ENCODE measurements around the gene CLDN19.

Gene CLDN19

DNA sequence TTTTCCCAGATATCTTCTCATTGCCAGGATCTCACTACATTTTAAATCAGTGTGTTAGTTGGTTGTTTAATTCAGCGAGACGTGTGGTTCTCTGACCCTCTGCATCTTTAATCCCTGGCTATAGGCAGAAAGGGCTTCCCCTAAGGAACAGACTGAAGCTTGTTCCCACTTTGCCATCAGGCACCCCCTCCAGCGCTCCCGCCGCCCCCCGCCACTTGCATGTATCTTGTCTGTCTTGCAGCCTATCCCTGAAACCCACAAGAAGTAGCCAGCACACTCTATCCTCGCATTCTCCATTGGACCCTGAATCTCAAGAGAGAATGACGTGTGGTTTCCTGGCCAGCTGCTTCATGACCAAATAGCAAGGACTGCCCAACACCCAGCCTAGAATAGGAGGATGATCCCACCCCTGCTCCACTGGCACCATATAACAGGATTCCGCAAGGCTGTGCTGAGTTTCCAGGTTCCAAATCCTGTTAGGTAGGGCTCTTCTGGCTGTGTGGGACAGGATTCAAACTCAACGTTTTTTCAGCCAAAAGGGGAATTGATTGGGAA is 7.8 kb downstream of the CLDN19 start (continued):
- TF ChIP-seq, protein P1, sequence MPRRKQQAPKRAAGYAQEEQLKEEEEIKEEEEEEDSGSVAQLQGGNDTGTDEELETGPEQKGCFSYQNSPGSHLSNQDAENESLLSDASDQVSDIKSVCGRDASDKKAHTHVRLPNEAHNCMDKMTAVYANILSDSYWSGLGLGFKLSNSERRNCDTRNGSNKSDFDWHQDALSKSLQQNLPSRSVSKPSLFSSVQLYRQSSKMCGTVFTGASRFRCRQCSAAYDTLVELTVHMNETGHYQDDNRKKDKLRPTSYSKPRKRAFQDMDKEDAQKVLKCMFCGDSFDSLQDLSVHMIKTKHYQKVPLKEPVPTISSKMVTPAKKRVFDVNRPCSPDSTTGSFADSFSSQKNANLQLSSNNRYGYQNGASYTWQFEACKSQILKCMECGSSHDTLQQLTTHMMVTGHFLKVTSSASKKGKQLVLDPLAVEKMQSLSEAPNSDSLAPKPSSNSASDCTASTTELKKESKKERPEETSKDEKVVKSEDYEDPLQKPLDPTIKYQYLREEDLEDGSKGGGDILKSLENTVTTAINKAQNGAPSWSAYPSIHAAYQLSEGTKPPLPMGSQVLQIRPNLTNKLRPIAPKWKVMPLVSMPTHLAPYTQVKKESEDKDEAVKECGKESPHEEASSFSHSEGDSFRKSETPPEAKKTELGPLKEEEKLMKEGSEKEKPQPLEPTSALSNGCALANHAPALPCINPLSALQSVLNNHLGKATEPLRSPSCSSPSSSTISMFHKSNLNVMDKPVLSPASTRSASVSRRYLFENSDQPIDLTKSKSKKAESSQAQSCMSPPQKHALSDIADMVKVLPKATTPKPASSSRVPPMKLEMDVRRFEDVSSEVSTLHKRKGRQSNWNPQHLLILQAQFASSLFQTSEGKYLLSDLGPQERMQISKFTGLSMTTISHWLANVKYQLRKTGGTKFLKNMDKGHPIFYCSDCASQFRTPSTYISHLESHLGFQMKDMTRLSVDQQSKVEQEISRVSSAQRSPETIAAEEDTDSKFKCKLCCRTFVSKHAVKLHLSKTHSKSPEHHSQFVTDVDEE (CRISPR knock-in tag; IDR thresholded peaks at IDR 0.05) = no peak
- TF ChIP-seq GLIS3 (CRISPR knock-in tag; IDR thresholded peaks at IDR 0.05) = no peak

DNA sequence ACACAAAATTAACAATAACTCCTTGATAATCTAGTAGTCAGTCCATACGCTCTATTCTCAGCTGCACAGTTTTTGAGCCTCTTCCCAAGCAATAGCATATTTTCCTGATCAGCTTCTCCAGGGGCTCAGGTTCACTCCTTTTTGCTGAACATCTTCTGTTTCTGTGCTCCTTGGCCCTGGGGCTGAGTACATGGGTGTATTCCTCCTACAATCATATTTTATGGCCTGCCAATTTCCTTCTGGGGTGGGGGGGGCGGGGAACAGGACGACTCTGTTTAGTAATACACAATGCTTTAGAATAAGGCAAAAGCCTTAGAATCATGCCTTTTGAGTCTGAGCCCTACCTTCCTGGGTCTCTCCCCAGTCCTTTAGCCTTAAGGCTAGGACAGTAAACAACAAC is 8.5 kb downstream of the CLDN19 start:
- TF ChIP-seq ZFP3 (CRISPR knock-in tag; IDR thresholded peaks at IDR 0.05) = no peak
- no peak for TF ChIP-seq ZNF565 (CRISPR knock-in tag; conservative IDR thresholded peaks at IDR 0.05; ENCODE audit: low read depth)
- TF ChIP-seq, protein P2, sequence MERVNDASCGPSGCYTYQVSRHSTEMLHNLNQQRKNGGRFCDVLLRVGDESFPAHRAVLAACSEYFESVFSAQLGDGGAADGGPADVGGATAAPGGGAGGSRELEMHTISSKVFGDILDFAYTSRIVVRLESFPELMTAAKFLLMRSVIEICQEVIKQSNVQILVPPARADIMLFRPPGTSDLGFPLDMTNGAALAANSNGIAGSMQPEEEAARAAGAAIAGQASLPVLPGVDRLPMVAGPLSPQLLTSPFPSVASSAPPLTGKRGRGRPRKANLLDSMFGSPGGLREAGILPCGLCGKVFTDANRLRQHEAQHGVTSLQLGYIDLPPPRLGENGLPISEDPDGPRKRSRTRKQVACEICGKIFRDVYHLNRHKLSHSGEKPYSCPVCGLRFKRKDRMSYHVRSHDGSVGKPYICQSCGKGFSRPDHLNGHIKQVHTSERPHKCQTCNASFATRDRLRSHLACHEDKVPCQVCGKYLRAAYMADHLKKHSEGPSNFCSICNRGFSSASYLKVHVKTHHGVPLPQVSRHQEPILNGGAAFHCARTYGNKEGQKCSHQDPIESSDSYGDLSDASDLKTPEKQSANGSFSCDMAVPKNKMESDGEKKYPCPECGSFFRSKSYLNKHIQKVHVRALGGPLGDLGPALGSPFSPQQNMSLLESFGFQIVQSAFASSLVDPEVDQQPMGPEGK (CRISPR knock-in tag; IDR thresholded peaks at IDR 0.05; ENCODE audit: borderline replicate concordance) = no peak
- TF ChIP-seq ZFP30 (CRISPR knock-in tag; IDR thresholded peaks at IDR 0.05) = no peak
- TF ChIP-seq, protein P1 (CRISPR knock-in tag; IDR thresholded peaks at IDR 0.05) = no peak
- no peak for TF ChIP-seq ZC3H10 (CRISPR knock-in tag; IDR thresholded peaks at IDR 0.05)
- TF ChIP-seq, protein P3, sequence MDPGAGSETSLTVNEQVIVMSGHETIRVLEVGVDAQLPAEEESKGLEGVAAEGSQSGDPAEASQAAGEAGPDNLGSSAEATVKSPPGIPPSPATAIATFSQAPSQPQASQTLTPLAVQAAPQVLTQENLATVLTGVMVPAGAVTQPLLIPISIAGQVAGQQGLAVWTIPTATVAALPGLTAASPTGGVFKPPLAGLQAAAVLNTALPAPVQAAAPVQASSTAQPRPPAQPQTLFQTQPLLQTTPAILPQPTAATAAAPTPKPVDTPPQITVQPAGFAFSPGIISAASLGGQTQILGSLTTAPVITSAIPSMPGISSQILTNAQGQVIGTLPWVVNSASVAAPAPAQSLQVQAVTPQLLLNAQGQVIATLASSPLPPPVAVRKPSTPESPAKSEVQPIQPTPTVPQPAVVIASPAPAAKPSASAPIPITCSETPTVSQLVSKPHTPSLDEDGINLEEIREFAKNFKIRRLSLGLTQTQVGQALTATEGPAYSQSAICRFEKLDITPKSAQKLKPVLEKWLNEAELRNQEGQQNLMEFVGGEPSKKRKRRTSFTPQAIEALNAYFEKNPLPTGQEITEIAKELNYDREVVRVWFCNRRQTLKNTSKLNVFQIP (CRISPR knock-in tag; IDR thresholded peaks at IDR 0.05; ENCODE audit: borderline replicate concordance, low read depth) = no peak
- no peak for TF ChIP-seq ISL1 (CRISPR knock-in tag; IDR thresholded peaks at IDR 0.05)
- no peak for TF ChIP-seq ESRRG (CRISPR knock-in tag; IDR thresholded peaks at IDR 0.05)
- no peak for TF ChIP-seq BACH2 (CRISPR knock-in tag; IDR thresholded peaks at IDR 0.05; ENCODE audit: borderline replicate concordance)
- no peak for TF ChIP-seq TOX (CRISPR knock-in tag; IDR thresholded peaks at IDR 0.05; ENCODE audit: borderline replicate concordance)
- TF ChIP-seq CSDC2 (CRISPR knock-in tag; IDR thresholded peaks at IDR 0.05) = no peak
- no peak for TF ChIP-seq ZNF70 (CRISPR knock-in tag; IDR thresholded peaks at IDR 0.05)
- no peak for TF ChIP-seq OSR1 (CRISPR knock-in tag; IDR thresholded peaks at IDR 0.05)
- no peak for TF ChIP-seq GLIS3 (CRISPR knock-in tag; IDR thresholded peaks at IDR 0.05)
- TF ChIP-seq, protein P4, sequence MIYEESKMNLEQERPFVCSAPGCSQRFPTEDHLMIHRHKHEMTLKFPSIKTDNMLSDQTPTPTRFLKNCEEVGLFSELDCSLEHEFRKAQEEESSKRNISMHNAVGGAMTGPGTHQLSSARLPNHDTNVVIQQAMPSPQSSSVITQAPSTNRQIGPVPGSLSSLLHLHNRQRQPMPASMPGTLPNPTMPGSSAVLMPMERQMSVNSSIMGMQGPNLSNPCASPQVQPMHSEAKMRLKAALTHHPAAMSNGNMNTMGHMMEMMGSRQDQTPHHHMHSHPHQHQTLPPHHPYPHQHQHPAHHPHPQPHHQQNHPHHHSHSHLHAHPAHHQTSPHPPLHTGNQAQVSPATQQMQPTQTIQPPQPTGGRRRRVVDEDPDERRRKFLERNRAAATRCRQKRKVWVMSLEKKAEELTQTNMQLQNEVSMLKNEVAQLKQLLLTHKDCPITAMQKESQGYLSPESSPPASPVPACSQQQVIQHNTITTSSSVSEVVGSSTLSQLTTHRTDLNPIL (CRISPR knock-in tag; IDR thresholded peaks at IDR 0.05; ENCODE audit: low read depth) = no peak
- TF ChIP-seq SNAI2 (CRISPR knock-in tag; IDR thresholded peaks at IDR 0.05) = no peak
- ATAC-seq = no peak

DNA sequence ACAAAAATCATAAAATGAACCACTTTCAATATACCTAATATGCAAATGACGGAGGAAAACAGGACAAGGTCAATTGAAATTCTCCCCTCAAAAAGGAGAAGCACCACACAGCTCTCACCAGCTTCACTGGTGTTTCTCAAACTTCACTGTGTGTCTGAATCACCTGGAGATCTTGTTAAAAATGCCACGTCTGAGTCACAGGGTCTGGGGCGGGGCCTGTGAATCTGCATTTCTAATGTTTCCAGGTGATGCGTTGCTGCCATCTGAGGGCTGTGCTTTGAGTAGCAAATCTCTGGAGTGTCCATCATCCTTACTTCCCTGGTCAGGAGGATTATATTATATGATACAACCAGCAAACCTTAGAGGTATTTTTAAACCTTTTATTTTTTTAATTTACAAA is 9.0 kb downstream of the CLDN19 start:
- TF ChIP-seq ZC3H10 (CRISPR knock-in tag; IDR thresholded peaks at IDR 0.05) (no peak), TOX (CRISPR knock-in tag; IDR thresholded peaks at IDR 0.05; ENCODE audit: borderline replicate concordance) (no peak), ZFP3 (CRISPR knock-in tag; IDR thresholded peaks at IDR 0.05) (no peak), ISL1 (CRISPR knock-in tag; IDR thresholded peaks at IDR 0.05) (no peak), PPARA (CRISPR knock-in tag; IDR thresholded peaks at IDR 0.05; ENCODE audit: borderline replicate concordance) (no peak), ZNF8 (CRISPR knock-in tag; IDR thresholded peaks at IDR 0.05) (no peak), ESRRG (CRISPR knock-in tag; IDR thresholded peaks at IDR 0.05) (no peak), ZFP30 (CRISPR knock-in tag; IDR thresholded peaks at IDR 0.05) (no peak), TCF4 (CRISPR knock-in tag; IDR thresholded peaks at IDR 0.05; ENCODE audit: borderline replicate concordance) (no peak), ZNF565 (CRISPR knock-in tag; conservative IDR thresholded peaks at IDR 0.05; ENCODE audit: low read depth) (no peak), CSDC2 (CRISPR knock-in tag; IDR thresholded peaks at IDR 0.05) (no peak)
- TF ChIP-seq, protein P1 (CRISPR knock-in tag; IDR thresholded peaks at IDR 0.05) = no peak
- TF ChIP-seq, protein P4 (CRISPR knock-in tag; IDR thresholded peaks at IDR 0.05; ENCODE audit: low read depth) = no peak
- ATAC-seq = no peak; the same call in 1 of the 3 replicates

All from SK-N-SH treated with all-trans-retinoic acid at 6 μM for 48 hours (cell line).